GM18858 (cell line): ENCODE measurements around the gene PLIN4.

Experiments
- ATAC-seq: cut with Tn5 transposase; IDR thresholded peaks from one replicate; pipeline ENCODE4 v1.9.1; 2021; ENCODE audit not compliant: unreplicated experiment

PLIN4 gene

DNA sequence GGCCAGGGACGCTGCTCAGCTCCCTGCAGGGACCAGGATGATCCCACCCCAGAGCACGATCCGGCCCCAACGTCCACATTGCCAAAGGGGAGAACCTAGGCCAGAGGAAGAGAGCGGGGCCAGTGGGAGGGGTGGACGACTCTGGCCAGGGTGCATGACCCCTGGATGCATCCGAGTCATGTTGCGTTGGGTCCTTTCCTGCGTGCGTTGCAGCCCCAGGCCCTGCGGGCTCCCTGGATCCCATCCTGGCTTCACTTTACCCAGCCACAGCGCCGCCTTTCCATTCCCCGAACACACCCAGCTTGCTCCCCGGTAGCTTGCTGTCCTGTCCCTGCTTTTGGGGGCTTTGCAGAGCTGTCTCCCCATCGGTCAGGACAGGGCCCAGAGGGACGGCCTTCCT is 10.5 kb downstream of the PLIN4 start:
- no peak for ATAC-seq

DNA sequence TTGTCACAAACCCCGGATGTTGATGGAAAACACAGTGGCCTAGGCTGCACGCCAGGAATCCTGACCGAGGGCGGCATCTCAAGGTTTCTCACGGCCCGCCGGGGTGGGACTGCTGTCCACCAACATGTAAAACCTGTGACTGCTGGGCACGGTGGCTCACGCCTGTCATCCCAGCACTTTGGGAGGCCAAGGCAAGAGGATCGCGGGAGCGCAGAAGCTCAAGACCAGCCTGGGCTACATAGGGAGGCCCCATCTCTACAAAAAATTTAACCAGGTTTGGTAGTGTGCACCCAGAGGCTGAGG is 11.2 kb downstream of the PLIN4 start:
- ATAC-seq = no peak

DNA sequence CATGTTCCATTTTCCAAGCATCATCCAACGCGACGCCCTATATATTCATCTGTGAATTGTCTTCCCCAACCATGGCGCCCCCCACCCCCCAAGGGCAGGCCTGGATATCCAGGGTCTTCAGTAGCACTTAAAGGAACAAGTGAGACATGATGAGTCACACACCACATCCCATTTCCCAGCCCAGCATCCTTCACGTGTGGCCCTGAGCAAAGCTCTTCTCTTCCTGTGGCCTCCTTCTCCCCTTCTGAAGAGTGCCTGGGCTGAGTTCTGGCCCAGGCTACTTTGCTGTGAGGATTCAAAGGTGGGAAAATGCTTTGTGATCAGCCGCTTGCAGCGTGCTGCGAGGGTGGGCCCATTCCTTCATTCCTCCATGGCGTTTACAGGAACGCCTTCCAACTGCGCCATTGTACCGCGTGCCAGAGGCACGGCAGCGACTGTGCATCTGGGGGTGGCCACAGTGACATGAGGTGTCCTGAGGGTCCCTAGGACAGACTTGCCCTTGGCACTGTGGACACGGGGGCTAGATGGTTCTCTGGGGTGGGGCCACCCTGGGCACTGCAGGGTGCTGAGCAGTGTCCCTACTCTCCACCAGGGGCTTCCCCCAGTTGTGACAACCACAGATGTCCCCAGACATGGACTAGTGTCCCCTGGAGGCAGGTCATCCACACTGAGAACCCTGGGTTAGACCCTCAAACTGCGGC is 11.7 kb downstream of the PLIN4 start:
- no peak for ATAC-seq

DNA sequence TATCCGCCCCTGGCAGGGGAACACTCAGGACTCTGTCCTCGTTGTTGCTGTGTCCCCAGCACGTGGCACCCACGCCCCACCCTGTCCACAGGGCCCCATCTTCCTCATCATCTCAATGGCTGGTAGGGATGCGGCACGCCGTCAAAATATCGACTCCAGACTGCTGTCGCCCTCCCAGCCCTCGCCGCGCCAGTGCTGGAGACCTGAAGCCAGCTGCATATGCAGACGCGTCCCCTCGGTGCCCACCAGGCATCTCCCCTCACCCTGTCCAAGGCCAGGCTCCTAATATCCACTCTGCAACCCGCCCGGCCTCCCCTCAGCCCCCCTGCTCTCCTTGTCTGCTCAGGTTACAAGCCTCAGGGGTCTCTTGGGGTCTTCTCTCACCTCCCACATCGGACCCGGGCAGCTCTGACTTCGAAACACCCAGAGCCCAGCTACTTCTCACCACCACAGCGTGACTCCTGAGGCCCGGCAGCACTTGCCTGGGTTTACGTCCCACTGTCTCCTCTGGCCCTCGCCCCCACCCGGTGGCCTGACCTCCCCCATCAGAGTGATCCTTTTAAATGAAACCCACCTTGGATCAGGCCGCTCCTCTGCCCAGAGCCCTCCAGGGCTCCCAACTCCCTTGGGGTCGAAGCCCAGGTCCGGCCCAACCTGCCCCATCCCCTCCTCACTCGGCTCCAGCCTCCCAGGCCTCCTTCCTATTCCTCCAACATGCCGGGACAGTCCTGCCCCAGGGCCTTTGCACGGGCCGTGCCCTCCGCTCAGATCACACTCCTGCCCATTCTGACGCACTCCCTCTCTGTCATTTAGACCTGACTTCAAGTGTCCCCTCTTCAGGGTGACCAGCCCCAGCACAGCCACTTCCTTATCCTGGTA is 12.5 kb downstream of the PLIN4 start:
- ATAC-seq = no peak

DNA sequence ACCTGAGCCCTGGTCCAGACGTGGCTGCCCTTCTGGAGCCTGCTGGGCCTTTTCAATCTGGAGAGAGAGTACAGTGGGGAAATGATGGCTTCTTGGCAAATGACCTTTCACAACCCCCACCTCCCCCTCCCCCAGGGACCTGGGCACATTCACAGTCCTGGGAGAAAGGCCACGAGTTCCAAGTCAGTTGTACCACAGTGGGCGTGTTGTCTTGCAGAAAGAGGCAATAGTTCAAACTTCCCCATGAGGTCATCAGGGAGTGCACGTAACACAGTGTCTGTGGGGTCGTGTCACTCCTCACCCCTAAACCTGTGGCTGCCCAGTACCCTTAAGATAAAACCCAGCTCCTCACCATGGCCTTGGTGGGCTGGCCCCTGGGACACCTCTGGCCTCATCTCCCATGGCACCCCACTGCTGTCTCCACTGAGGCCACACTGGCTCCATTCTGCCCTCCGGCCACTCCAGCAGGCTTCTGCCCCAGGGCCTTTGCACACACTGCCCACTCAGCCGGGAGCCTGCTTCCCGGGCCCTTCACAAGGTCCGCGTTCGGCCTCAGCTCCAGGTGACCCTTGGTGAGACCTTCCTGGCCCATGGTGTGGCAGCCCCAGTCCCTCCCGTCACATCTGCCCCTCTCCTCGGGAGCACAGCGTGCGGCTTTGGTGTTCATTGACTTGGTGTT is 13.3 kb downstream of the PLIN4 start:
- ATAC-seq = no peak

DNA sequence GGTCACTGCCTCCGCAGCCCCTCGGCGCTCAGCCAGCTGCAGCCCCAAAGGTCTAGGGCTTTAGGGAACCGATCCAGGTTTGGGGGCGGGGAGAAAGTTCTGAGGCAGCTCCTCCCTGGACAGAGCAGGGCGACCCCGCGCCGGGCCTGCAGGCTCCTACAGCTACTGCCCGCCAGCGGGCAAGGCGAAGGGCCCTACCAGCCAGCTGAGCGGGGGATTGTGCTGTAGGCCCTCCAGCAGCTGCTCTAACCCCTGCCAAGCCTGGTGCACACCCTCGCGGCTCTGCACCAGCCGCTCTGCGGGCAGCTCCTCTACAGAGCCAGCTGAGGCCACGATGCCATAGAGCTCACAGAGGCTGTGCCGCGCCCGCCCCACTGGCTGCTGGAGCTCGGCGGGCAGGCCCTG is 14.0 kb downstream of the PLIN4 start:
- ATAC-seq = no peak

DNA sequence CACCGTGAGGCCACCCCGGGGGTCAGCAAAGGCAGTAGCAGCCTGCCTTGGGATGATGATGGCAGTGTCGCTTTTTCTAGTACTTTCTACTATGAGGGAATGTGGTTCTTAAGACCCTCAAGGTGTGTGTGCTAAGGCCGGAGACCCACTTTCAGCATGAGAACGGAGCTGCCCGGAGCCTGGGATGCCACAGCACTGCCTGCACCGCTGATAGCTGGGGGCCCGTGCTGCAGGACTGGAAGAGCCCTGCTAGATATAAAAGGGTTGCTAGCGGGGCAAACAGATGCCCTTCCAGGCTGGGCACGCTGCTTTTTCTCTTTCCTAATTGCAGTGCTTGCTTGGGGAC is 14.5 kb downstream of the PLIN4 start:
- ATAC-seq = no peak

DNA sequence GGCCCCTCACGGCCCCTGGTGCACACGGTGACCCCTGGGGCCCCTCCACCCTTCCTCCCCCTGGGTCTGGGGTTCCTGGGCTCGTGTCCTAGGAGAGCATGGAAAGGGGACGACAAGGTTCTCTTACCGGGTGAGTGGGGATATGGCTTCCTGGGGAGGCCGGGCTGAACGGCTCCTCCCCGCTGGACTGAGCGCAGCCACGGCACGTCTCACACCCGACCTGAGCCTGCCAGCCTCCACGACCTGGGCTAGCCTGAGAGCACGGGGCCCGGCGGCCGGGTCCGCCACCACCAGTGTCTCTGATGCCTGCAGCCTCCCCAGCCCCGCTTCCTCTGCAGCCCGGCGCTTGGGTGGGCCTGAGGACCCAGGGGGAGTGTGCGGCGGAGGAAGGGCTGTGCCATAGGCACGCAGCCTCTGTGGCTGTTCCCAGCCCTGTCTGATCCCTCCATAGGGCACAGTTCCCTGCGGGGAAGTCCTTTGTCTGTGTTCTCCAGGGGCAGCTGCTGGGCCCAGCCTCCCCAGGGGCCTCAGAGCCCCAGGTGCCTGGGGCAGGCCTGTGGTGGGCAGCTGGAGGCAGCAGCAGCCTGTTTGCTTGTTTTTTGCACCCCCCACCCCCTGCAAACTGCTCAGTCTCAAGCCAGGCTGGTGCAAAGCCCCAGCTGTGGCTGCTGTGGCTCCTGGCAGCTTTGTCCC is 15.0 kb downstream of the PLIN4 start:
- no peak for ATAC-seq

DNA sequence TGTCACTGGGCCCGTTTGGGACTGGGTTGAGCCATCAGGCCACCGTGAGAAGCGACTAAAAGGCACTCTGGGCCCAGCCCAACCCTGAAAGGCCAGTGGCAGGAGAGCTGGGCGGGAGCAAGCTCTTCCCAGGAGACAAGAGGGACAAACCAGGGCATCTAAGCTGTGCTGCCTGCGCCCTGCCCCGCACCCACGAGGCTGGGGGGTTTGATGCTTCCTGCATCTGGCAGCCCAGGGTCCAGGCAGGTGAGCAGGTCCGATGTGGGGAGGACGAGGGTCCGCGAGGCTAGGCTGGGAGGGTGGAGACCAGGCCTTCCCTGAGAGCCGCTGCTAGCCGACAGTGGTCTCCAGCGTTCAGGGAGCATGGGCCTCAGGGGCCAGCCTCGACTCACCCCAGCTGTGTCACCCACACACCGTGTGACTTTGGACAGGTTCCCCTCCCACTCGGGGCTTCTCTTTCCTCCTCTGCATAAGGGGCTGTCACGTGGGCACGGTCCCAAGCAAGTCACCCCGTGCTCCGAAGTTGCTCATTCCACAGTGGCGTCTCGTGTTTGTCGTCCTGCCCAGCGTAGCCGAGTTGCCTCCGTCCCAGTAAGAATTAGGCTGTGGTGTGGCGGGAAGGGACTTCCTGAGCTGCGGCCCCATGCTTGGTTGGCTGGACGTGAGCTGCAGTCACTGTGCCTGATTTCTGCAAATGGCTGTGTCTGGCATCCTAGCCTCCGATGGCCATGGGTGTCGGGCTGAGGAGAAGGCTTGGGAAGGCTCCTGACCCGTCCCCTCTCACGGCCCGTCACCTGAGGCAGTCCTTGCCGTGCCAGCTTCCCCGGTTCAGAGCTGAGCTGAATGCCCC is 15.8 kb downstream of the PLIN4 start:
- no peak for ATAC-seq

DNA sequence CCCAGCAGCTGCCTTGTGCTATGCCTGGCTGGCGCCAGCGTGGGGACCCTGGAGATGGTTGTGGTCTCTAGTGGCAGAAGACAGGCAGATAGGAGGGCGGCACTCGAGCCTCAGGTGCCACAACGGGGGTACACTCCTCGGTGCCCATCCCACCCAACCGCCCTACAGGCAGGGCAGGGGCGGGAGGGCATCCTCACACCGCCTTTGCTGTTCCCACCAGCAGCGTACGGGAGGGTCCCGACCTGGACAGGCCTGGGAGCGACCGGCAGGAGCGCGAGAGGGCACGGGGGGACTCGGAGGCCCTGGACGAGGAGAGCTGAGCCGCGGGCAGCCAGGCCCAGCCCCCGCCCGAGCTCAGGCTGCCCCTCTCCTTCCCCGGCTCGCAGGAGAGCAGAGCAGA is 16.6 kb downstream of the PLIN4 start:
- ATAC-seq = no peak

DNA sequence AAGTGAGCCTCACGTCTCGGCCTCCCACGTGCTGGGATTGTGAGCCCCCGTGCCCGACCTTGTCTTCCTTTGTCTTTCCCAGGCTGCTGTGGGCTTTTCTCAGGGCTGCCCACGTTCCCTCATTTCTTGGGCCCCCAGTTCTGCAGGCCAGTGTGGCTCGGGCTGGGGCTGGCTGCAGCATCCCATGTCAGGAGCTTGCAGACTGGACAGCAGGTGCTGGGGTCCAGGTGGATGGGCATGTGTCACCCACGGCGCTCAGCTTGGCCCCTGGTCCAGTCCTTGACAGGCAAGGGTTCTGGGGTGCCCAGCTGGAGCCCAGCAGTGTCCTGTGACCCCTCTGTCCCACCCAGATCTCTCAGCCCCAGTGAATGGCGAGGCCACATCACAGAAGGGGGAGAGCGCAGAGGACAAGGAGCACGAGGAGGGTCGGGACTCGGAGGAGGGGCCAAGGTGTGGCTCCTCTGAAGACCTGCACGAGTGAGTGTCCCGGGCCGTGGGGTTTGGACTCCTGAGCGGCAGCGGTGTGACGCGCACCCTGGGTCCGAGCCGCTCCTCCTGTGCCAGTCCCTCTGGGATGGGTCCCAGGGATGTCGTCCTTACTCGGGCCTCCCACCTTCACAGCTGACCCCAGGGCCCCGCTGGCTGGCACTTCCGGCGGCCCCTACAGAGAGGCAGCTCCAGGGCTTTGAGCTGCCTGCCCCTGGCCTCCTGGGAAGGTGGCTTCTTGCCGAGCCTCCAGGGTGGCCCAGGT is 17.3 kb downstream of the PLIN4 start:
- no peak for ATAC-seq

DNA sequence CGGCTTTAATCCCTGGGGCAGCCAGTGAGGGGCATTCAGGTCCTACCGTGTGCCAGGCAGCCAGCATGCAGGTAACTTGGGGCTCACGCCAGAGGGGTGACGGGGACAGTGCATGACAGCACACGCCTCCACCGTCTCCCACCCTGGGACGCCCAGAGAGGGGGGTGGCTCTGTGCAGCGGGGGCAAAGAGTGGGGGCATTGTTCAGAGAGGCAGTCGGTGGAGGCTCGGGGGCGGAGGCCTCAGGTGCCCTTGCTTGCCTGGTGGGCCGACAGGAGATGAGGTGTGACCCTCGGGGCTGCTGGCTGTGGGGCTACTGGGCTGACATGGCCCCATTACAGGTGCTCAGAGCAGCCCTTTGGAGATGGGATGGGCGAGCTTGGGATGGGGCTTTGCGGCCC is 18.4 kb downstream of the PLIN4 start:
- ATAC-seq = no peak

DNA sequence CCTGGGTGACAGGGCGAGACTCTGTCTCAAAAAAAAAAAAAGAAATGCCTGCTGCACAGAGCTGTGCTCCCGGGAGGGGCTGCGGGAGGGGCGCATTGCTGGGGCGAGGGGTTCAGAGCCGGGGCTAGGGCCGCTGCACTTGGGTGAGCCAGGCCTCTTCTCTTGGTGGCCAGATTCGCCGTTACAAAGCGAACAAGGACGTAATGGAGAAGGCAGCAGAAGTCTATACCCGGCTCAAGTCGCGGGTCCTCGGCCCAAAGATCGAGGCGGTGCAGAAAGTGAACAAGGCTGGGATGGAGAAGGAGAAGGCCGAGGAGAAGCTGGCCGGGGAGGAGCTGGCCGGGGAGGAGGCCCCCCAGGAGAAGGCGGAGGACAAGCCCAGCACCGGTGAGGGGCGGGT is 19.0 kb downstream of the PLIN4 start:
- no peak for ATAC-seq

DNA sequence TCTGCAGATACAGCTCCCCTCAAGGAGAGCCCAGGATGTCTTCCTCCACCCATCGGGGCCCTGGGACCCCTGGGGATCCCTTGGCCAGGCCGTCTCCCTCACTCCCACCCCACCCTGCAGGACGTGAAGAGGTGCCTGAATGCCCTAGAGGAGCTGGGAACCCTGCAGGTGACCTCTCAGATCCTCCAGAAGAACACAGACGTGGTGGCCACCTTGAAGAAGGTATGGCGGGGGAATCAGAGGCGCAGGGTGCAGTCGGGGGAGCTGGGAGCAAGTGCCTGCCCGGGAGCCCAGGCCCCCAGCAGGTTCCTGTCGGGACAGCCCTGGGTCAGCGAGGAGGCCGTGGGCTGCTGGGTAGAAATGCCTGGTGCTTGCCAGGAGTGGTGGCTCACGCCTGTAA is 19.6 kb downstream of the PLIN4 start:
- no peak for ATAC-seq

DNA sequence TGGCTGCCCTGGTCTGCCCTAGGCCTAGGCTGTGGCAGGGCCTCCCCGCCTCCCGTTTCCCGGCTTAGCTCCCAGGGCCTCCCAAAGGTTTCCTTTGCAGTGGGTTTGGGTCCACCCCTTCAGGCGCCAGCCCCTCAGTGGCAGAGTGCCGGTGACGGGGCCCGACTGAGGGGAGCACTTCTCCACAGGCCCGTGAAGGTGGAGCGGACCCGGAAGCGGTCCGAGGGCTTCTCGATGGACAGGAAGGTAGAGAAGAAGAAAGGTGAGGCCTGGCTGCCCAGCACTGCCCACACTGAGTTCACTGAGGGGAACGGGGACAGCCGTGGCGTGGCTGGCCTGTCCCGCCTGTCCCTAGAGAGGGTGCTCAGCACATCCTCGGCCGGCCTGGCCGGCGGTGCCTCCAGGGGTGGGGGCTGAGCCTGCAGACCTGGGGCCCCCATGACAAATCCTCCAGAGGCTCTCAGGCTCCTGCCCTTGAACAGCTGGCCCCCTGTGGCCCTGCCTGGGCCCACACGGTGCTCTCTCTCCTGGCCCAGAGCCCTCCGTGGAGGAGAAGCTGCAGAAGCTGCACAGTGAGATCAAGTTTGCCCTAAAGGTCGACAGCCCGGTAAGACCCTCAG is 20.4 kb downstream of the PLIN4 start:
- ATAC-seq = no peak

DNA sequence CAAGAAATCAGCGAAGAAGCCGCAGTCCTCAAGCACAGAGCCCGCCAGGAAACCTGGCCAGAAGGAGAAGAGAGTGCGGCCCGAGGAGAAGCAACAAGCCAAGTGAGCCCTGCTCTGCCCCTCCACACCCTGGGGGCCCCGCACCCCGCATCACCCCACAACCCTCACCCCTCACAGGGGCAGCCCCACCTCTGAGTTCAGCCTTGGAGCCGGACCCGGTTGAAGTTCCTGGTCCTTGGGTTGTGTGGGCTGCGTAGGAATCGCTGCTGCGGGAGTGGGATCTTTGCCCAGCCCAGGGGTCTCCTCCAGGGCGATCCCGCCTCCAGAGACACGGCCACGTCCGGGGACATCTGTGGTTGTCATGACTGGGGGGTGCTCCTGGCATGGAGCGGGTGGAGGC is 22.0 kb downstream of the PLIN4 start:
- no peak for ATAC-seq

DNA sequence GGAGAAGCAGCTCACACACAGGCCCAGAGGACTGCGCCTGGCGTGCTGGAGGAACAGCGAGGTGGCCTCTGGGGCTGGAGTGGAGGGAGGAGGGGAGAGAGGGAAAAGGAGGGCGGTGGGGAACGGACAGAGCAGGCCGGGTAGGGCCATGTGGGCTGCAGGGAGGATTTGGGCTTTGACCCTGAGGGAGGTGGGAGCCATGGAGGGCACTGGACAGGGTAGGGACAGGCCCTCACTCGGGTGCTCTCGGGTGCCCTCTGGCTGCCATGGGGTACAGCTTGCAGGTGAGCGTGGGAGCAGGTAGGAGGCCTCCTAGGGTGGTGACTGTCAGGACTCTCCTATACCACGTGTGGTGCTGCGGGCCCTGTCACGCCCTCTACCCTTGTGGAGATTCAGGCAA is 22.8 kb downstream of the PLIN4 start:
- no peak for ATAC-seq

DNA sequence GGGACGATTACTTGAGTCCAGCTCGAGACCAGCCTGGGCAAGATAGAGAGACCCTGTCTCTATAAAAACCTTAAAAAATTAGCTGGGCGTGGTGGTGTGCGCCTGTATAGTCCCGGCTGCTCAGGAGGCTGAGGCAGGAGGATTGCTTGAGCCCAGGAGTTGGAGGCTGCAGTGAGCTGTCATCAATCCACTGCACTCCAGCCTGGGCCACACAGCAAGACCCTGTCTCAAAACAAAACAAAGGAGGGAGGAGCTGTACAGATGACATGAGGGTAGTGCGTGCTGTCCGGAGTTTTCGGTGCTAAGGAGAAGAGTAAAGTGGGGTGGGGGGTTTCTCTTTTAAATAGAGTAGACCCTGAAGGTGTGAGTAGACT is 23.6 kb downstream of the PLIN4 start:
- ATAC-seq = no peak

DNA sequence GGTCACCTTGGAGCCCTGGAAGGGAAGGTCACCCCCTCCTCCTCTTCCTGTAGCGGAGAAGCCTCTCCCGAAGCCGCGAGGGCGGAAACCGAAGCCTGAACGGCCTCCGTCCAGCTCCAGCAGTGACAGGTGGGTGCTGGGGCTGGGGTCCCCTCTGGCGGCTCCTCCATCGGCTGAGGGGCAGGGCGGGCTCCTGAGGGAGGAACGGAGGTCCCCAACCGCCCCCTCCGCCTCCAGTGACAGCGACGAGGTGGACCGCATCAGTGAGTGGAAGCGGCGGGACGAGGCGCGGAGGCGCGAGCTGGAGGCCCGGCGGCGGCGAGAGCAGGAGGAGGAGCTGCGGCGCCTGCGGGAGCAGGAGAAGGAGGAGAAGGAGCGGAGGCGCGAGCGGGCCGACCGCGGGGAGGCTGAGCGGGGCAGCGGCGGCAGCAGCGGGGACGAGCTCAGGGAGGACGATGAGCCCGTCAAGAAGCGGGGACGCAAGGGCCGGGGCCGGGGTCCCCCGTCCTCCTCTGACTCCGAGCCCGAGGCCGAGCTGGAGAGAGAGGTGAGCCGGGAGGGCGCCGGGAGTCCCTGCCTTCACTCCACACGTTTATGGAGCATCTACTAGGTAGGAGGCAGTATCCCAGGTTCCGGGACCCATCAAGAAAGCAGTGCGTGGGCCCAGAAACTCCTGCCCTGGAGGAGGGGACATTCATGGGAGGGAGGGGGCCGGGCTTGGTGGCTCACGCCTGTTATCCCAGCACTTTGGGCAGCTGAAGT is 24.2 kb downstream of the PLIN4 start:
- ATAC-seq = no peak
